Activated CD8-positive, alpha-beta T cell treated with anti-CD3 and anti-CD28 coated beads for 36 hours (primary cell): ENCODE results near the gene CDH24. TPM values are rescaled to one million over a fixed set of nuclear protein-coding genes. Genes with fewer than 3 reads are reported as not detected.

Experiments used
- ATAC-seq: fragments of 200-7000 bp; cut with Tn5 transposase; one replicate; pipeline ENCODE4 v1.10.0; 2021; ENCODE audit warnings: mild to moderate bottlenecking, moderate library complexity
- CTCF ChIA-PET: fragments of 350-600 bp; sonication (Branson Sonifier 250); formaldehyde crosslinking; loops from one replicate; lab custom pipeline; 2021; ENCODE audit warnings: antibody characterized with exemption; lab: Charles Lee
- POLR2A ChIA-PET: fragments of 350-600 bp; sonication (Branson Sonifier 250); formaldehyde crosslinking; loops from one replicate; lab custom pipeline; 2021; ENCODE audit warnings: antibody characterized with exemption; lab: Charles Lee
- DNase-seq: peaks from one replicate; pipeline ENCODE4 v3.0.0-alpha.2; 2020
- H3K27ac Mint-ChIP-seq: one replicate; pipeline ENCODE4 v1.8.0; 2021; ENCODE audit warnings: mild to moderate bottlenecking, mixed read lengths
- H3K27me3 Mint-ChIP-seq: one replicate; pipeline ENCODE4 v1.8.0; 2021; ENCODE audit warnings: mixed read lengths
- H3K36me3 Mint-ChIP-seq: one replicate; pipeline ENCODE4 v1.8.0; 2021; ENCODE audit warnings: low read depth, mixed read lengths
- H3K4me1 Mint-ChIP-seq: one replicate; pipeline ENCODE4 v1.8.0; 2021; ENCODE audit warnings: low read depth, mixed read lengths
- H3K4me3 Mint-ChIP-seq: one replicate; pipeline ENCODE4 v1.8.0; 2021; ENCODE audit warnings: mild to moderate bottlenecking, moderate library complexity, mixed read lengths
- H3K9me3 Mint-ChIP-seq: one replicate; pipeline ENCODE4 v1.8.0; 2021; ENCODE audit warnings: mixed read lengths
- intact Hi-C: fragments of 100-400 bp; cut with micrococcal nuclease; formaldehyde crosslinking; loops from one replicate; pipeline ENCODE4 v1.10.0; 2022
- total RNA-seq, 2 experiments: library from RNA; stranded (reverse); gene quantifications; one replicate each; pipeline ENCODE4 v1.2.3, GENCODE V29; 2021
- TF ChIP-seq, protein P1 (sequence below): fragments of 200-600 bp; IDR thresholded peaks from one replicate; pipeline ENCODE4 v1.8.0; 2022; ENCODE audit warnings: antibody characterized with exemption, mild to moderate bottlenecking

Gene CDH24
- total RNA-seq, 2 experiments from 2014 or later = 0.69 to 0.72 TPM

DNA sequence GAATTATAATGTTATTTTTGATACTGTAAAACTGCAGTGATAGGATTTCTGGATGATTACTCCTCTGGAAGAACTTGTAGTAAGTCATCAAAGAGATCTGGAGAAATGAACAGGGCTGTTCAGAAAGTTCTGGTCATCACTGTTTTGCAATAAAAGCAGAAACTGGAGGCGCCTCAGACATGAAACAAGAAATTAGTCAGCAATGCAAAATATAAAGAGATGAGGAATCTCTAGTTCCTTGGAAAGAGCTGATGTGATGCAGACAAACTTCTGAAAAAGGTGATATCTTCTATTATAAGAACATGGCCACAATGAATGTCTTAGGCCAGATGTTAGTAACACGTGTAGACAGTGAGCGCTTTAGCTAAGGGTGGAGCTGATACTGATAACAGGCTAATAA is 28.1 kb upstream of the CDH24 start:
- TF ChIP-seq, protein P1, sequence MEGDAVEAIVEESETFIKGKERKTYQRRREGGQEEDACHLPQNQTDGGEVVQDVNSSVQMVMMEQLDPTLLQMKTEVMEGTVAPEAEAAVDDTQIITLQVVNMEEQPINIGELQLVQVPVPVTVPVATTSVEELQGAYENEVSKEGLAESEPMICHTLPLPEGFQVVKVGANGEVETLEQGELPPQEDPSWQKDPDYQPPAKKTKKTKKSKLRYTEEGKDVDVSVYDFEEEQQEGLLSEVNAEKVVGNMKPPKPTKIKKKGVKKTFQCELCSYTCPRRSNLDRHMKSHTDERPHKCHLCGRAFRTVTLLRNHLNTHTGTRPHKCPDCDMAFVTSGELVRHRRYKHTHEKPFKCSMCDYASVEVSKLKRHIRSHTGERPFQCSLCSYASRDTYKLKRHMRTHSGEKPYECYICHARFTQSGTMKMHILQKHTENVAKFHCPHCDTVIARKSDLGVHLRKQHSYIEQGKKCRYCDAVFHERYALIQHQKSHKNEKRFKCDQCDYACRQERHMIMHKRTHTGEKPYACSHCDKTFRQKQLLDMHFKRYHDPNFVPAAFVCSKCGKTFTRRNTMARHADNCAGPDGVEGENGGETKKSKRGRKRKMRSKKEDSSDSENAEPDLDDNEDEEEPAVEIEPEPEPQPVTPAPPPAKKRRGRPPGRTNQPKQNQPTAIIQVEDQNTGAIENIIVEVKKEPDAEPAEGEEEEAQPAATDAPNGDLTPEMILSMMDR = no peak
- Mint-ChIP-seq H3K4me1 (peaks cover 32% of the 10 kb centered on the region), H3K9me3 (no peaks in the 10 kb centered on the region), H3K27ac (peak overlapping the region; percentile 75), H3K4me3 (no peak overlapping the region), H3K36me3 (peaks cover 34% of the 10 kb centered on the region), H3K27me3 (no peaks in the 10 kb centered on the region)
- intact Hi-C loops = no loop called here
- CTCF ChIA-PET = interaction anchor here (0.8 to 8.6 kb wide), 6 partner anchors 8 to 35 kb away, joined by 3 to 84 read pairs (median 12); partner anchors contain the start of genes ACIN1, C14orf119 and CDH24
- no peak for DNase-seq
- ATAC-seq = peak; percentile 30
- POLR2A ChIA-PET = interaction anchor here (1.0 to 2.8 kb wide), 3 partner anchors 9 to 28 kb away, joined by 3 to 13 read pairs (median 3); partner anchors contain the start of genes ACIN1 and C14orf119

DNA sequence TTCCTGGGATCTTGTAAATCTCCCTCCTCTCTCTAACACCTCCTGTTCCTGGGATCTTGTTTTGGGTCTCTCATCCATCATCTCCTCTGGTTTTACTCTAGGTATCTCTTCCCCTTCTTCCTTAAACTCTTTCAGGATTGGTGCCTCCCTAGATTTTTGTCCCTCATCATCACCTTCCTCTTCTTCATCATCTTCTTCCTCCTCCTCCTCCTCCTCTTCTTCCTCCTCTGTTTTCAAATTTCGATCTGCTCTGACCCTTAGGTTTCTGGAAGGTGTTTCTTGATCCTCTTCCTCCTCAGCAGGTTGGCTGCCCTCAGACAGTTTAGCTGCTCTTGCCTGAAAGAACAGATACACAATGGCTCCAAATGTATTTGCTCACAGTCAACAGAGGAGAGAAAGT is 23.2 kb upstream of the CDH24 start:
- POLR2A ChIA-PET = interaction anchor here (1.2 to 1.7 kb wide), 2 partner anchors 9 to 14 kb away, joined by 5 to 7 read pairs; partner anchors contain the start of gene ACIN1
- CTCF ChIA-PET = interaction anchor here (0.9 to 4.9 kb wide), 6 partner anchors 9 to 150 kb away, joined by 3 to 29 read pairs (median 4); partner anchors contain the start of gene ACIN1
- H3K27ac Mint-ChIP-seq = peak overlapping the region; percentile 17
- H3K36me3 Mint-ChIP-seq = peaks cover 39% of the 10 kb centered on the region
- H3K4me1 Mint-ChIP-seq = peaks cover 11% of the 10 kb centered on the region
- no peak for DNase-seq
- ATAC-seq = no peak
- no peaks in the 10 kb centered on the region for H3K9me3 Mint-ChIP-seq
- H3K27me3 Mint-ChIP-seq = no peaks in the 10 kb centered on the region
- TF ChIP-seq, protein P1 = no peak
- intact Hi-C loops = no loop called here
- H3K4me3 Mint-ChIP-seq = no peak overlapping the region

DNA sequence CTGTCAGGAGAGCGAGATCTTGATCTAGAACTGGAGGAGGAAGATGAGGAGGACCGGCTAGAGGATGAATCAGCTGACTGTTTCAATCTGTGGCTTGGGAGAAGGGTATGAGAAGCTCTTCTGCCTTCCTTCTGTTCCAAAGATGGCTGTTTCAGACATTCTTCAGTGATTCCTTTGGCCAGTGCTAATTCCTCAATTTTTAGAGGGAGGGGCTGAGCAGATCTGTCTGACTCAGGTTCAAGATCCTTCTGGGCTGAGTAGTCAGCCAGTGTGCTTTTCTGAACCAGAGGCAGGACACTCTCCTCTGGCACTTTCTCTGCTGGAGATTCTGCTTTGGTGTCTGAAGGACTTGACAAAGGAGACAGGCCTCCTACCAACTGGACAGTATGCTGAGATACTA is 22.4 kb upstream of the CDH24 start:
- peaks cover 8% of the 10 kb centered on the region for H3K4me1 Mint-ChIP-seq
- POLR2A ChIA-PET = no interaction called here
- H3K36me3 Mint-ChIP-seq = peaks cover 37% of the 10 kb centered on the region
- ATAC-seq (no peak), DNase-seq (no peak)
- intact Hi-C loops = no loop called here
- no peaks in the 10 kb centered on the region for H3K9me3 Mint-ChIP-seq
- no peaks in the 10 kb centered on the region for H3K27me3 Mint-ChIP-seq
- no peak overlapping the region for H3K4me3 Mint-ChIP-seq
- peak overlapping the region; percentile 17 for H3K27ac Mint-ChIP-seq
- TF ChIP-seq, protein P1 = no peak
- CTCF ChIA-PET = interaction anchor here (0.9 to 4.9 kb wide), 5 partner anchors 8 to 149 kb away, joined by 3 to 29 read pairs (median 4); no protein-coding TSS in a partner anchor

DNA sequence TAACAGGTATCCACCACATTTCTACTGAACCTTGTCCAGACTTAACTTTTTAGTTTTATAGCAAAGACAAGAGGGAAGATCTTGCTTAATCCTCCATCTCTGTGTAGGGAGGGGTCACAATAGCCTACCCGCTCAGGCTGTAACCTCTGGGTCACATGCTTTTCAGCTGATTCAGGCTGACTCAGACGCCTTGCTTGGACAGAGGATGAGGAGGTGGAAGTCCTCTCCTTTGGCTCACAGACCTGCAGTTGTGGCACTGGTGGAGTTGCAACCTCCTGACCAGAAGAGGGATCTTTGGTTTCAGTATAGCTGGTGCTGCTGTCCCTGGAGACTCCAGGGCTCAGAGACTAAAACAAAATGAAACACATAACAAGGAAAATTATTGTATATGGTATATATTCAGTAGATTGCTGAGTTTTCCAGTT is 21.4 kb upstream of the CDH24 start:
- H3K4me3 Mint-ChIP-seq = no peak overlapping the region
- H3K27me3 Mint-ChIP-seq = no peaks in the 10 kb centered on the region
- ATAC-seq = peak; percentile 37
- H3K9me3 Mint-ChIP-seq = no peaks in the 10 kb centered on the region
- ChIA-PET POLR2A (interaction anchor here (2.2 kb wide), 1 partner anchor 16 kb away, joined by 12 read pairs; the partner anchor contains the start of genes ACIN1 and C14orf119), CTCF (interaction anchor here (0.7 to 9.8 kb wide), 10 partner anchors 10 to 107 kb away, joined by 3 to 196 read pairs (median 34); partner anchors contain the start of genes ACIN1, AJUBA, C14orf119 and CDH24)
- no peak for DNase-seq
- intact Hi-C loops = no loop called here
- TF ChIP-seq, protein P1 = no peak
- peaks cover 35% of the 10 kb centered on the region for H3K36me3 Mint-ChIP-seq
- H3K4me1 Mint-ChIP-seq = peaks cover 5% of the 10 kb centered on the region
- H3K27ac Mint-ChIP-seq = peak overlapping the region; percentile 38

DNA sequence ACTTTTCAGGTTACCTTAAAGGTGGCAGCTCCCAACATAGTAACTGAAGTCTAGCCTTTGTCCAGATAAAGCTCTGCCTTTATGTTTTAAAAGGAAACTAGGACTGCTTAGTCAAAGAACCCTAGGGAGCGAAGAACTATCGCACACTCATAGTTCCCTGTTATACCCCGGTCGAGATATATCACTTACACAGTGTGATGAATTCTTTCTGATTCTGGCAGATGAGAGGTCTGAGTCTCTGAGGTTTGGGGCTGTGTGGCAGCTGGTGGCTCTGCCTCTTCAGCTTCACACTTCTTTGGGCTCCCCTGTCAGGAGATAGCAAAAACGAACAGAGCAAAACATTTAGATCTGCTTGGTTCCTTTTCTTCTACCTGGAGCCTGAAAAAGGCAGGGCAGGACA is 20.6 kb upstream of the CDH24 start:
- POLR2A ChIA-PET = interaction anchor here (1.1 to 2.3 kb wide), 3 partner anchors 12 to 17 kb away, joined by 3 to 12 read pairs (median 10); partner anchors contain the start of genes ACIN1 and C14orf119
- Mint-ChIP-seq H3K27ac (peak overlapping the region; percentile 30), H3K9me3 (no peaks in the 10 kb centered on the region)

More for the DNA sequence above, 20.6 kb upstream of the CDH24 start:
- ATAC-seq (no peak), DNase-seq (no peak)
- peaks cover 5% of the 10 kb centered on the region for H3K4me1 Mint-ChIP-seq
- intact Hi-C loops = no loop called here
- CTCF ChIA-PET = interaction anchor here (1.0 to 9.8 kb wide), 21 partner anchors 11 to 401 kb away, joined by 3 to 196 read pairs (median 10); partner anchors contain the start of genes ACIN1, AJUBA, C14orf119 and CDH24
- H3K36me3 Mint-ChIP-seq = peaks cover 35% of the 10 kb centered on the region
- TF ChIP-seq, protein P1 = no peak
- H3K27me3 Mint-ChIP-seq = no peaks in the 10 kb centered on the region
- H3K4me3 Mint-ChIP-seq = no peak overlapping the region
